CD14-positive monocyte (primary cell): ENCODE results near the gene AKR1D1. TPM values are rescaled to one million over a fixed set of nuclear protein-coding genes. Genes with fewer than 3 reads are reported as not detected.

Source experiments
- DNase-seq, 3 donors: peaks; one replicate each; pipeline ENCODE4 v3.0.0-alpha.2; 2011 to 2022
- H2AFZ ChIP-seq: 2 replicates; pipeline ENCODE4 v1.6.0; 2012; ENCODE audit warnings: mild to moderate bottlenecking, low read depth, low read length, inconsistent platforms; ENCODE audit not compliant: insufficient read depth, poor library complexity, severe bottlenecking
- H3K27ac ChIP-seq, 2 donors: 1 replicate in 1 of 2; 2 replicates in 1 of 2; pipeline ENCODE4 v1.5.1; 2012 to 2013; ENCODE audit warnings: low read length in 2 of 2, control low read depth in 1 of 2, inconsistent platforms in 1 of 2, low read depth in 1 of 2, mild to moderate bottlenecking in 1 of 2
- H3K27me3 ChIP-seq, 2 donors: one replicate each; pipeline versions ENCODE4 v1.6.0 to v1.6.1; 2011 to 2013; ENCODE audit warnings: low read length in 2 of 2; ENCODE audit not compliant: control insufficient read depth in 2 of 2, insufficient read depth in 2 of 2
- H3K36me3 ChIP-seq, 2 donors: replicated peaks in 1 of 2; 1 replicate in 1 of 2; 2 replicates in 1 of 2; pipeline versions ENCODE4 v1.5.1 to v1.6.1; 2012 to 2013; ENCODE audit warnings: low read length in 2 of 2, control low read depth in 1 of 2, inconsistent platforms in 1 of 2, mild to moderate bottlenecking in 1 of 2; ENCODE audit not compliant: insufficient read depth in 2 of 2, control insufficient read depth in 1 of 2
- H3K4me1 ChIP-seq, 2 donors: 1 replicate in 1 of 2; 2 replicates in 1 of 2; pipeline versions ENCODE4 v1.5.1 to v1.6.1; 2012 to 2013; ENCODE audit warnings: low read length in 2 of 2, control low read depth in 1 of 2, inconsistent platforms in 1 of 2, mild to moderate bottlenecking in 1 of 2, moderate library complexity in 1 of 2; ENCODE audit not compliant: insufficient read depth in 2 of 2, control insufficient read depth in 1 of 2
- H3K4me2 ChIP-seq: replicated peaks from 2 replicates; pipeline ENCODE3; 2012; ENCODE audit warnings: low read length, moderate library complexity, mild to moderate bottlenecking; ENCODE audit not compliant: poor library complexity, severe bottlenecking; ENCODE audit errors: extremely low read depth
- H3K4me3 ChIP-seq, 3 experiments: fragments of 200-600 bp in 1 of 3; sonication (generic) in 1 of 3; replicated peaks in 1 of 3; 1 replicate in 2 of 3; 2 replicates in 1 of 3; pipeline ENCODE4 v1.5.1; 2011 to 2013; ENCODE audit warnings: low read length in 3 of 3, mild to moderate bottlenecking in 3 of 3, control low read depth in 2 of 3, low read depth in 2 of 3, inconsistent platforms in 1 of 3, moderate library complexity in 1 of 3
- H3K79me2 ChIP-seq: 2 replicates; pipeline ENCODE4 v1.6.0; 2012; ENCODE audit warnings: mild to moderate bottlenecking, control low read depth, inconsistent platforms, low read length, moderate library complexity; ENCODE audit not compliant: insufficient read depth
- H3K9ac ChIP-seq: 2 replicates; pipeline ENCODE4 v1.6.0; 2017; ENCODE audit warnings: low read length, mild to moderate bottlenecking; ENCODE audit not compliant: insufficient read depth, poor library complexity, severe bottlenecking
- H3K9me3 ChIP-seq, 2 donors: replicated peaks in 1 of 2; 1 replicate in 1 of 2; 2 replicates in 1 of 2; pipeline versions ENCODE4 v1.5.1 to v1.6.1; 2012 to 2013; ENCODE audit warnings: low read length in 2 of 2, control low read depth in 1 of 2; ENCODE audit not compliant: control insufficient read depth in 1 of 2, insufficient read depth in 1 of 2
- H4K20me1 ChIP-seq: 2 replicates; pipeline ENCODE4 v1.6.0; 2012; ENCODE audit warnings: mild to moderate bottlenecking, low read length, control low read depth, moderate library complexity; ENCODE audit not compliant: insufficient read depth
- H3K27ac Mint-ChIP-seq, 7 donors: one replicate each; pipeline ENCODE4 v1.8.0; 2020; ENCODE audit warnings: mild to moderate bottlenecking in 7 of 7, mixed read lengths in 7 of 7, moderate library complexity in 6 of 7, inconsistent platforms in 2 of 7
- H3K27me3 Mint-ChIP-seq, 3 donors: one replicate each; pipeline ENCODE4 v1.8.0; 2021 to 2022; ENCODE audit warnings: low read depth in 3 of 3, mild to moderate bottlenecking in 3 of 3, mixed read lengths in 3 of 3, moderate library complexity in 3 of 3, inconsistent platforms in 1 of 3
- H3K36me3 Mint-ChIP-seq, 2 donors: one replicate each; pipeline ENCODE4 v1.8.0; 2020; ENCODE audit warnings: mixed read lengths in 2 of 2, inconsistent platforms in 1 of 2, mild to moderate bottlenecking in 1 of 2
- H3K4me1 Mint-ChIP-seq: one replicate; pipeline ENCODE4 v1.8.0; 2020; ENCODE audit warnings: mild to moderate bottlenecking, mixed read lengths
- H3K4me3 Mint-ChIP-seq, 2 donors: one replicate each; pipeline ENCODE4 v1.8.0; 2020; ENCODE audit warnings: mild to moderate bottlenecking in 2 of 2, mixed read lengths in 2 of 2, moderate library complexity in 1 of 2
- H3K9me3 Mint-ChIP-seq, 7 donors: one replicate each; pipeline ENCODE4 v1.8.0; 2020 to 2022; ENCODE audit warnings: mixed read lengths in 7 of 7, mild to moderate bottlenecking in 6 of 7, moderate library complexity in 6 of 7, inconsistent platforms in 2 of 7
- CTCF ChIP-seq: fragments of 200-600 bp; IDR thresholded peaks from one replicate; pipeline ENCODE4 v1.8.0; 2022; ENCODE audit warnings: antibody characterized with exemption, mild to moderate bottlenecking
- WGBS: methylation state at CpG from one replicate; pipeline ENCODE4 v1.1.5; 2013; ENCODE audit warnings: missing lambda C conversion rate; ENCODE audit not compliant: insufficient coverage; 5-methylcytosine and 5-hydroxymethylcytosine counted together
- intact Hi-C, 2 donors: fragments of 100-400 bp; cut with micrococcal nuclease; formaldehyde crosslinking; loops; one replicate each; pipeline versions ENCODE4 v1.15.0 to v1.15.1; 2023
- polyA plus RNA-seq, 3 donors: library from polyadenylated mRNA; depleted of rRNA in 1 of 3; unstranded in 2 of 3; stranded (reverse) in 1 of 3; fragments of 300-500 nt in 2 of 3; fragments of >200 nt in 1 of 3; fragmentation: Illumina TruSeq in 2 of 3; gene quantifications; 1 replicate in 2 of 3; 2 replicates in 1 of 3; pipeline ENCODE4 v1.2.3, GENCODE V29; 2012 to 2021

Gene AKR1D1
- polyA plus RNA-seq, 3 donors = not detected

GRCh38 chr7:138157702-138158101, 81.4 kb downstream of the AKR1D1 start:
- Histone ChIP-seq H3K27ac (no peak overlapping the region), H3K4me3 (no peak overlapping the region), H2AFZ (no peak overlapping the region), H3K27me3 (no peaks in the 10 kb centered on the region), H3K9ac (no peak overlapping the region), H3K36me3 (no peaks in the 10 kb centered on the region), H4K20me1 (no peaks in the 10 kb centered on the region), H3K79me2 (no peaks in the 10 kb centered on the region), H3K9me3 (no peaks in the 10 kb centered on the region), H3K4me1 (no peaks in the 10 kb centered on the region), H3K4me2 (no peak overlapping the region)
- Mint-ChIP-seq H3K4me3 (no peak overlapping the region), H3K4me1 (no peaks in the 10 kb centered on the region), H3K36me3 (no peaks in the 10 kb centered on the region), H3K27me3 (no peaks in the 10 kb centered on the region), H3K27ac (no peak overlapping the region), H3K9me3 (peaks cover 0 to 4% (median 2%) of the 10 kb centered on the region in 7 donors)
- intact Hi-C loops = no loop called here
- DNase-seq = no peak
- no peak for TF ChIP-seq CTCF
- WGBS = 100% methylated on average over 2 of the region's 4 CpGs

- TF ChIP-seq CTCF = no peak
- no peaks in the 10 kb centered on the region for H3K79me2 ChIP-seq
- no peaks in the 10 kb centered on the region for H3K27me3 ChIP-seq
- no peak overlapping the region for H3K4me3 Mint-ChIP-seq
- no peaks in the 10 kb centered on the region for H3K27me3 Mint-ChIP-seq
- no peak overlapping the region for H3K4me2 ChIP-seq
- no peak overlapping the region for H3K4me3 ChIP-seq
- intact Hi-C loops = no loop called here
- no peaks in the 10 kb centered on the region for H3K4me1 Mint-ChIP-seq
- H3K27ac ChIP-seq = no peak overlapping the region
- no peaks in the 10 kb centered on the region for H4K20me1 ChIP-seq
- H3K36me3 Mint-ChIP-seq = peaks cover 0 to under 1% of the 10 kb centered on the region in 2 donors
- no peak overlapping the region for H3K9ac ChIP-seq
- WGBS = 90% methylated on average over 2 of the region's 6 CpGs
- H3K9me3 Mint-ChIP-seq = peaks cover 0 to 10% (median 7%) of the 10 kb centered on the region in 7 donors
- H2AFZ ChIP-seq = no peak overlapping the region
- peaks cover 3 to 5% of the 10 kb centered on the region in 2 donors for H3K9me3 ChIP-seq
- DNase-seq = no peak
- H3K36me3 ChIP-seq = no peaks in the 10 kb centered on the region
- H3K4me1 ChIP-seq = no peaks in the 10 kb centered on the region
- no peak overlapping the region for H3K27ac Mint-ChIP-seq
Observed at GRCh38 chr7:138158739-138159528, 82.7 kb downstream of the AKR1D1 start.
